ENCODE data around the gene RNF157. TPM values are rescaled to one million over a fixed set of nuclear protein-coding genes. Genes with fewer than 3 reads are reported as not detected.

The RNF157 gene
- total and polyA plus RNA-seq, 8 donors: 0.79 to 11.1 (median 8.2) TPM

DNA sequence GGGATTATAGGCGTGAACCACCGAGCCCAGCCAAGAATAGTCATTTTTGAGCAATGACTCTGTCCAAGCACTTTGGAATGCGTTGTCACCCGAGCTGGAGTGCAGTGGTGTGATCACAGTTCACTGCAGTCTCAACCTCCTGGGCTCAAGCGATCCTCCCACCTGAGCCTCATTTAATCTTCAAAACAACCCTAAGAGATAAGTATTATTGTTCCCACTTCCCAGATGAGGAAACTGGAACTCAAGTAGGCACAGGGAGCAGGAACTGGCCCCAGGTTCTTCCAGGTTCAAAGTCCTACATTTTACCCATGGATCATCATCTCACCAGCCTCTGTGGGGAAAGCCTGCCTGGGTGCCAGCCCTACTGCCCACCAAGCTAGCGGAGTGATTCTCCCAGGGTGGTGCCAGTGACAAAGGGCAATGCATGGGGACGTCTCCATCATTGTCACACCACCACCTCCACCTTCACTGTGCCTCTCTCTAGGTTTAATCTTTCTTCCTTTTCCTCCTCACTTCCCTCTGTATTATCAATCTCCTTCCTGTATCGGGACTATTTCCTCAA lies 11.3 kb upstream of the RNF157 start:
- intact Hi-C loops (cut with DNase I): no loop called here
- Histone ChIP-seq H3K4me3 (no peak overlapping the region), H3K27me3 (no peaks in the 10 kb centered on the region), H3K27ac (peak overlapping the region; percentile 71 to 91), H3K36me3 (no peaks in the 10 kb centered on the region), H3K9me3 (no peaks in the 10 kb centered on the region), H3K4me1 (peaks cover 0 to 53% of the 10 kb centered on the region in 2 donors)
- no peak for DNase-seq
- no peak for ATAC-seq
- TF ChIP-seq, protein P1, sequence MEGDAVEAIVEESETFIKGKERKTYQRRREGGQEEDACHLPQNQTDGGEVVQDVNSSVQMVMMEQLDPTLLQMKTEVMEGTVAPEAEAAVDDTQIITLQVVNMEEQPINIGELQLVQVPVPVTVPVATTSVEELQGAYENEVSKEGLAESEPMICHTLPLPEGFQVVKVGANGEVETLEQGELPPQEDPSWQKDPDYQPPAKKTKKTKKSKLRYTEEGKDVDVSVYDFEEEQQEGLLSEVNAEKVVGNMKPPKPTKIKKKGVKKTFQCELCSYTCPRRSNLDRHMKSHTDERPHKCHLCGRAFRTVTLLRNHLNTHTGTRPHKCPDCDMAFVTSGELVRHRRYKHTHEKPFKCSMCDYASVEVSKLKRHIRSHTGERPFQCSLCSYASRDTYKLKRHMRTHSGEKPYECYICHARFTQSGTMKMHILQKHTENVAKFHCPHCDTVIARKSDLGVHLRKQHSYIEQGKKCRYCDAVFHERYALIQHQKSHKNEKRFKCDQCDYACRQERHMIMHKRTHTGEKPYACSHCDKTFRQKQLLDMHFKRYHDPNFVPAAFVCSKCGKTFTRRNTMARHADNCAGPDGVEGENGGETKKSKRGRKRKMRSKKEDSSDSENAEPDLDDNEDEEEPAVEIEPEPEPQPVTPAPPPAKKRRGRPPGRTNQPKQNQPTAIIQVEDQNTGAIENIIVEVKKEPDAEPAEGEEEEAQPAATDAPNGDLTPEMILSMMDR (IDR thresholded peaks at IDR 0.05): no peak

DNA sequence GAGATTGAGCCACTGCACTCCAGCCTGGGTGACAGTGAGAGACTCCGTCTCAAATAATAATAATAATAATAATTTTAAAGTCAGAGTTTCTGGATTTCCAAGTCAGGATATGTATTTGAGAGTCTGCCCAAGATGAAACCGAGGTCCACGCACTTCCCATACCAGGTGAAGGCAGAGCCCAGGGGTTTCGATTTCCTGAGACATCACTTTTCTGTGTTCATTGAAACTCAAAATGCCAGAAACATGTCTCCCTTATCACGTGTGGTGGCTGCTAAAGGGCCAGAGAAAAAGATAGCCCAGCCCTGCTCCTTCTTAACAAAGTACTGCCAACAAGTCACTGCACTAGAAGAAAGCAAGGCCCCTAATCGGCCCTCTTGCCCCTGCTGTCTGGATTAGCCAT lies 9.8 kb upstream of the RNF157 start:
- peaks cover 0 to 58% of the 10 kb centered on the region in 2 donors for H3K4me1 ChIP-seq
- ATAC-seq: no peak
- no peak for DNase-seq
- no peaks in the 10 kb centered on the region for H3K9me3 ChIP-seq
- TF ChIP-seq, protein P1 (IDR thresholded peaks at IDR 0.05): no peak
- no peaks in the 10 kb centered on the region for H3K27me3 ChIP-seq
- intact Hi-C loops (cut with DNase I): no loop called here
- H3K36me3 ChIP-seq: no peaks in the 10 kb centered on the region
- no peak overlapping the region for H3K4me3 ChIP-seq
- H3K27ac ChIP-seq: no peak overlapping the region

DNA sequence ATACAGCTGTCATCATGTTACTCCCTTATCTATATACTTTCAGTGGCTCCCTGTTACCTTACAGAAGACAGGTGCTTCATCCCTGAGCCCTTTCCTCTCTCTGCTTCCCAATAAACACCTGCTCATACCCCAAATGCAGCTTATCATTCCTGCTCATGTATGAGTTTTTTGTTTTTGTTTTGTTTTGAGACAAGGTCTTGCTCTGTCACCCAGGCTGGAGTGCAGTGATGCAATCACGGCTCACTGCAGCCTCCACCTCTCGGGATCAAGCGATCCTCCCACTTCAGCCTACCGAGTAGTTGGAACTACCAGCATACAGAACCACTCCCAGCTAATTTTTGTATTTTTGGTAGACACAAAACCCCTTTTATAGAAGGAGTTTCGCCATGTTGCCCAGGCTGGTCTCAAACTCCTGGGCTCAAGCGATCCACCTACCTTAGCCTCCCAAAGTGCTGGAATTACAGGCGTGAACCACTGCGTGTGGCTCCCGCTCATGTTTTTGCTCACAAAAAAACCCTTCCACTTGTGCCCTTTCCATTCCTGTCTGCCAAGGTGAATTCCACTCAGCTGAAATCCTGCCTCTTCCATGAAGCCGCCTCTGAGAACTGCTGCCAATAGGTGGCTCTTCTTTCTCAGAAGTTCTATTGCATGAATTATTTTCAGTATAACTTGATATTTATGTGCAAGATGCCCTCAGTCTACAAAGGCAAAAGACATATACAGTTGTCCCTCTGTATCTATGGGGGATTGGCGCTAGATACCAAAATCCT lies 7.9 kb upstream of the RNF157 start:
- H3K9me3 ChIP-seq: no peaks in the 10 kb centered on the region
- peak; percentile 16 for ATAC-seq
- H3K27ac ChIP-seq: no peak overlapping the region
- peaks cover 0 to 51% of the 10 kb centered on the region in 2 donors for H3K4me1 ChIP-seq
- H3K4me3 ChIP-seq: no peak overlapping the region
- peaks cover 0 to 16% of the 10 kb centered on the region in 2 donors for H3K27me3 ChIP-seq
- no peaks in the 10 kb centered on the region for H3K36me3 ChIP-seq
- intact Hi-C loops (cut with DNase I): no loop called here
- no peak for DNase-seq
- TF ChIP-seq, protein P1 (IDR thresholded peaks at IDR 0.05): no peak

DNA sequence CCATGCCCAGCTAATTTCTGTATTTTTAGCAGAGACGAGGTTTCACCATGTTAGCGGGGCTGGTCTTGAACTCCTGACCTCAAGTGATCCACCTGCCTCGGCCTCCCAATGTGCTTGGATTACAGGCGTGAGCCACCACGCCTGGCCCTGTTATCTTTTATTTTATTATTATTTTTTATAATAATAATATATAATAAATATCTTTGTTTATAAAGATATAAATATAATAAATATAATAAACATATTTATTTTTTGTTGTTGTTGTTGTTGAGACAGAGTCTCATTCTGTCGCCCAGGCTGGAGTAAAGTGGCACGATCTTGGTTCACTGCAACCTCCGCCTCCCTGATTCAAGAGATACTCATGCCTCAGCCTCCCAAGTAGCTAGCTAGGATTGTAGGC lies 7.0 kb upstream of the RNF157 start:
- DNase-seq (no peak), ATAC-seq (no peak)
- no peaks in the 10 kb centered on the region for H3K9me3 ChIP-seq
- intact Hi-C loops (cut with DNase I): no loop called here
- TF ChIP-seq, protein P1 (IDR thresholded peaks at IDR 0.05): no peak
- H3K27me3 ChIP-seq: peaks cover 0 to 25% of the 10 kb centered on the region in 2 donors
- no peak overlapping the region for H3K27ac ChIP-seq
- H3K36me3 ChIP-seq: no peaks in the 10 kb centered on the region
- H3K4me1 ChIP-seq: peaks cover 0 to 42% of the 10 kb centered on the region in 2 donors
- H3K4me3 ChIP-seq: no peak overlapping the region
